GM20000 (cell line): Measurements from ENCODE around the gene SH3RF2.
"Not testable (repeated sequence)": the region's sequence is repeated elsewhere in the genome, so short reads cannot be mapped to it uniquely, and the experiment has no call there.

Source experiments
- DNase-seq: peaks from one replicate; pipeline ENCODE4 v3.0.0; 2012; ENCODE audit warnings: low spot score
- TF ChIP-seq, protein P1 (sequence below): IDR thresholded peaks from 2 replicates; pipeline ENCODE4 v1.5.1; 2012; ENCODE audit warnings: mild to moderate bottlenecking, control low read depth; ENCODE audit errors: extremely low read depth, missing control alignments

Gene SH3RF2

DNA sequence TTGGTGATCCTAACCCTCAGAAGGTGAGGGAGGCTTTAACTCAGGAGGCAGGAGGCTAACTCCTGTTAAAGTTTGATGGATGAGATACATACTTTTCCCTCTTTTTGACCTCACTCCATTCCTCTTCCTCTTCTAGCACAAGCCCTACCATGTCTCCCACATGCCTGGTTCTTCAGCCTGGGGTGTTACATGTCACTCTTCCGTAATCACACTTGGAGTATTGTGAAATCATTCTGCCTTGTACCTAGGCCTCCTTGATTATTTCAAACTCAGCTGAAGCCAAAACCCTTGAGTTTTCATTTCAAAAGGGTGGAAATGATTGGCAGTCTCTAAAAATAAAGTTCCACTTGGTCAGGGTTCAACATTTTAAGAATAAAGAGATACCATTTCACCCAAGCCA is 167.2 kb downstream of the SH3RF2 start:
- DNase-seq: no peak
- TF ChIP-seq, protein P1, sequence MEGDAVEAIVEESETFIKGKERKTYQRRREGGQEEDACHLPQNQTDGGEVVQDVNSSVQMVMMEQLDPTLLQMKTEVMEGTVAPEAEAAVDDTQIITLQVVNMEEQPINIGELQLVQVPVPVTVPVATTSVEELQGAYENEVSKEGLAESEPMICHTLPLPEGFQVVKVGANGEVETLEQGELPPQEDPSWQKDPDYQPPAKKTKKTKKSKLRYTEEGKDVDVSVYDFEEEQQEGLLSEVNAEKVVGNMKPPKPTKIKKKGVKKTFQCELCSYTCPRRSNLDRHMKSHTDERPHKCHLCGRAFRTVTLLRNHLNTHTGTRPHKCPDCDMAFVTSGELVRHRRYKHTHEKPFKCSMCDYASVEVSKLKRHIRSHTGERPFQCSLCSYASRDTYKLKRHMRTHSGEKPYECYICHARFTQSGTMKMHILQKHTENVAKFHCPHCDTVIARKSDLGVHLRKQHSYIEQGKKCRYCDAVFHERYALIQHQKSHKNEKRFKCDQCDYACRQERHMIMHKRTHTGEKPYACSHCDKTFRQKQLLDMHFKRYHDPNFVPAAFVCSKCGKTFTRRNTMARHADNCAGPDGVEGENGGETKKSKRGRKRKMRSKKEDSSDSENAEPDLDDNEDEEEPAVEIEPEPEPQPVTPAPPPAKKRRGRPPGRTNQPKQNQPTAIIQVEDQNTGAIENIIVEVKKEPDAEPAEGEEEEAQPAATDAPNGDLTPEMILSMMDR: no peak

DNA sequence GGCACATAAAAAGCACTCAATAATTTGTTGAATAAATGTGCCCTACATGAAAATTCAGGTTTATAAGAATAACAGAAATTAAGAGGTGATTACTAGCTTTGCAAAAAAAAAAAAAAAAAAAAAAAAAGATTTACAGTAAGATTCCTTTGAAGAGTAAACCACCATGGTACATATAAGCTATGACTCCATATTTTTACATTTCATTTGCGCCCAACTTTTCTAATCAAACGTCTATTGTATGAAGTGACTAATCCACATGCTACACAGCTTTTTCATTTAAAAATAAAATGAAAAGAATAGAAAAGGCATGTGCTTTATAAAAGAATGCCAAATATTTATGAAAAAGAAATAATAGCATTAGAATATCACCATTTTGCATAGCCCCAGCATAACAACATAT is 169.1 kb downstream of the SH3RF2 start, which contains the start of gene PLAC8L1:
PLAC8L1 (minus strand) TSS at position 101 of the 400 bp plus-strand sequence. CDS start 1,266 bp downstream, outside the sequence.
- TF ChIP-seq, protein P1: no peak
- no peak for DNase-seq

DNA sequence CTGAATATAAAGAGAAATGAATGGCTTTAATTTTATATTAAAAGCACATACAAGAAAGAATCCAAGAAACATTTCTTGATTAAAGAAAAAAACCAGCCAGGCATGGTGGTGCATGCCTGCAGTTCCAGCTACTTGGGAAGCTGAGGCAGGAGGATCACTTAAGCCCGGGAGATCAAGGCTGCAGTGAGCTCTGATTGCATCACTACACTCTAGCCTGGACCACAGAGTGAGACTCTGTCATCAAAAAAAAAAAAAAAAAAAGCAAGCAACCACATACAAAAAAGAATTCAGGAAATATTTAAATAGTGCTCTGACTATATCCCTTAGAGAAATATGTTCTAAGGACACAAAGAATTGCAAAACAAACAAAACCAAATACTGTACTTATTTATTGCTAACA is 171.5 kb downstream of the SH3RF2 start:
- TF ChIP-seq, protein P1: no peak
- no peak for DNase-seq

DNA sequence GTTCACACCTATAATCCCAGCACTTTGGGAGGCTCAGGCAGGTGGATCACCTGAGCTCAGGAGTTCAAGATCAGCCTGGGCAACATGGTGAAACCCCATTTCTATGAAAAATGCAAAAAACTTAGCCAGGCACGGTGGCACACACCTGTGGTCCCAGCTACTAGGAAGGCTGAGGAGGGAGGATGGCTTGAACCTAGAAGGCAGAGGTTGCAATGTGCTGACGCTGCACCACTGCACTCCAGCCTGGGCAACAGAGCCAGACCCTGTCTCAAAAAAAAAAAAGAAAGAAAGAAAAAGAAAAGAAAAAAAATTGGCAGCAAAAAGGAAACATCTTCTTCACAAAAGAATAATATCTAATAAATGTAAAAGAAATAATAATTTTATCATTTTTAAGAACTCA is 172.5 kb downstream of the SH3RF2 start:
- DNase-seq: not testable (repeated sequence)

DNA sequence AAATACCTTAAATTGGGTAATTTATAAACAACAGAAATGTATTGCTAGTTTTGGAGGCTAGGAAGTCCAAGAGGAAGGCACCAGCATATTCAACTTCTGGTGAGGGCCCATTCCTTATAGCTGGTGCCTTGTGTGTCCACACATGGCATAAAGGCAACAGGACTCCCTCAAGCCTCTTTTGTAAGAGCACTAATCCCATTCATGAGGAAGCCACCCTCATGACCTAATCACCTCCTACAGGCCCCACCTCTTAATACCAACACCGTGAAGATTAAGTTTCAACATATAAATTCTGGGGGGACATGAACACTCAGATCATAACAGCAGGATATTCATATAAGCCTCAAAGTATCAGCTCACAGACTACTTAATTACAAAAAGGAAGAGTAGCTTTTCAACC is 173.0 kb downstream of the SH3RF2 start:
- TF ChIP-seq, protein P1: no peak
- no peak for DNase-seq

DNA sequence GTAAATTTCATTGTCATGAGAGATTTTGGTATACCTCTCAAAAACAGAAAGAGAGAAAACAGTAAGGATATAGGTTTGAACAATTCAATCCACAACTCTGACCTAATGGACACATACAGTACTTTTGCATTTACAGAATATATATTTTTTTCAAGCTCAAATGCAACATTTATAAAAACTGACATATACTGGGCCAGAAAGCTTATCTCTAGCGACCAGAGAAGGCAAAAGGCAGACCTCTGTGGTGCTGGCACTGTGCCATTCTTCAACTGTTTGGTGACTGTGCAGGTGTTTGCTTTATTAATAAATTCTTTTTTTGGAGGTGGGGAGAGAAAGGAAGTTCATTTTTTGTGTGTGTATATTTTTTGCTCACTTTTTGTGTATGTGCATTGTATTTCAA is 175.0 kb downstream of the SH3RF2 start:
- no peak for DNase-seq
- TF ChIP-seq, protein P1: no peak

DNA sequence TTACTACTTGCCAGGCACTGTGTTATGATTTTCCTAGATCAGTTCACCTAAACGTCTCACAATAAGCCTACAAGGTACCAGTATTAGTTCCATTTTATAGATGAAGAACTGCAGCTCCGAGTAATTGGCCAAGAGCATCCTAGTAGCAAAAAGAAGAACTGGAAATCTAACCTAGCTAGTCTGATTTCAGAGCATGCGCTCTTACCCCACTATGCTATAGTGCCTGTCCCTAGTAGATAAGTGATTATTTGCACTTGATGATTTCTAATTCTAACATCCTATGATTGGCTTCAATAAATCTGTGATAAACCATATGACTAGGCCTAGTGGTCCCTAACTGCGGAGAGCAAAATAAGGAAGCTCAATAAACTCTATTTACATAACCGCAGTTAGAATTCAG is 176.1 kb downstream of the SH3RF2 start:
- no peak for DNase-seq
- TF ChIP-seq, protein P1: no peak
